Gastrocnemius medialis (tissue), 4 donors: ENCODE measurements around the gene WDR89. TPM values are rescaled to one million over a fixed set of nuclear protein-coding genes. Genes with fewer than 3 reads are reported as not detected.
"Not testable (repeated sequence)": the region's sequence is repeated elsewhere in the genome, so short reads cannot be mapped to it uniquely, and the experiment has no call there.

Experiments
- ATAC-seq, 2 donors: fragments of 150-250 bp; one replicate each; pipeline ENCODE4 v1.9.1; 2016
- DNase-seq, 2 donors: peaks; one replicate each; pipeline ENCODE4 v3.0.0-alpha.2; 2019
- H3K27ac ChIP-seq, 4 donors: fragments of 200-600 bp; sonication (generic); 1 replicate in 1 of 4; 2 replicates in 3 of 4; pipeline ENCODE4 v1.5.1; 2016 to 2018; ENCODE audit warnings: mild to moderate bottlenecking in 2 of 4, moderate library complexity in 1 of 4
- H3K27me3 ChIP-seq, 3 donors: fragments of 200-600 bp; sonication (generic) in 2 of 3; 1 replicate in 1 of 3; 2 replicates in 2 of 3; pipeline versions ENCODE4 v1.5.1 to v1.6.0; 2016 to 2019; ENCODE audit warnings: mild to moderate bottlenecking in 1 of 3, moderate library complexity in 1 of 3
- H3K36me3 ChIP-seq, 2 donors: fragments of 200-600 bp; sonication (generic) in 1 of 2; one replicate each; pipeline ENCODE4 v1.5.1; 2017 to 2018
- H3K4me1 ChIP-seq, 2 donors: fragments of 200-600 bp; sonication (generic) in 1 of 2; one replicate each; pipeline ENCODE4 v1.5.1; 2016 to 2017; ENCODE audit warnings: mild to moderate bottlenecking in 2 of 2
- H3K4me3 ChIP-seq, 4 donors: fragments of 200-600 bp; sonication (generic) in 3 of 4; 1 replicate in 1 of 4; 2 replicates in 3 of 4; pipeline ENCODE4 v1.5.1; 2016 to 2019; ENCODE audit warnings: mild to moderate bottlenecking in 2 of 4
- H3K9me3 ChIP-seq, 3 donors: fragments of 200-600 bp; sonication (generic) in 2 of 3; 1 replicate in 1 of 3; 2 replicates in 2 of 3; pipeline ENCODE4 v1.5.1; 2016 to 2019
- POLR2A ChIP-seq, 2 donors: fragments of 450-650 bp; IDR thresholded peaks; one replicate each; pipeline ENCODE4 v1.6.1; 2017; ENCODE audit warnings: antibody characterized with exemption in 2 of 2, mild to moderate bottlenecking in 2 of 2, moderate library complexity in 2 of 2
- in situ Hi-C, 4 donors: fragments of 200-750 bp; cut with MboI; loops; one replicate each; pipeline versions ENCODE4 v1.15.0 to v1.8.0; 2017; ENCODE audit warnings: low sequenced_read_pairs in 4 of 4
- intact Hi-C: fragments of 100-400 bp; cut with DNase I; formaldehyde crosslinking; loops from one replicate; pipeline ENCODE4 v1.15.1; 2023; ENCODE audit warnings: low total_unique reads
- total RNA-seq, 4 donors: library from RNA; depleted of rRNA; stranded (reverse); fragments of >200 nt; gene quantifications; one replicate each; pipeline versions ENCODE4 v1.1.0 to v1.2.3, GENCODE V29; 2016
- TF ChIP-seq, protein P1 (sequence below), 5 experiments: fragments of 450-650 bp in 3 of 5; fragments of 200-600 bp in 2 of 5; sonication (generic) in 2 of 5; IDR thresholded peaks in 4 of 5; conservative IDR thresholded peaks in 1 of 5; 1 replicate in 4 of 5; 2 replicates in 1 of 5; pipeline ENCODE4 v1.5.1; 2016 to 2019; ENCODE audit warnings: antibody characterized with exemption in 5 of 5, mild to moderate bottlenecking in 3 of 5, moderate library complexity in 3 of 5

WDR89 gene
- total RNA-seq, 4 donors from 2014 or later, result 3.5 to 6.2 (median 5.1) TPM

DNA sequence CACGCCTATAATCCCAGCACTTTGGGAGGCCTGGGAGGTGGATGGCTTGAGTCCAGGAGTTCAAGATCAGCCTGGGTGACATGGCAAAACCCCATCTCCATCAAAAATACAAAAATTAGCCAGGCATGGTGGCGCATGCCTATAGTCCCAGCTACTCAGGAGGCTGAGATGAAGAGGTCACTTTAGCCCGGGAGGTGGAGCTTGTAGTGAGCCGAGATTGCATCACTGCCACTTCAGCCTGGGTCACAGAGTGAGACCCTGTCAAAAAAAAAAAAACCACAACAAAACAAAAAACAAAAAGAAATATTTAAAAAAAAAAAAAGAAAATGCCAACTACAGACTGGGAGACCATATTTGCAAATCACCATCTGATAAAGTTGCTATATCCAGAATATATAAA is 17.5 kb downstream of the WDR89 start:
- in situ Hi-C loops, result no loop called here
- Histone ChIP-seq H3K27ac (no peak overlapping the region), H3K36me3 (no peaks in the 10 kb centered on the region), H3K4me1 (no peaks in the 10 kb centered on the region), H3K9me3 (no peaks in the 10 kb centered on the region), H3K27me3 (no peaks in the 10 kb centered on the region), H3K4me3 (no peak overlapping the region)
- intact Hi-C loops, result no loop called here
- DNase-seq, result no peak
- no peak for TF ChIP-seq POLR2A (IDR thresholded peaks at IDR 0.05)
- TF ChIP-seq, protein P1, sequence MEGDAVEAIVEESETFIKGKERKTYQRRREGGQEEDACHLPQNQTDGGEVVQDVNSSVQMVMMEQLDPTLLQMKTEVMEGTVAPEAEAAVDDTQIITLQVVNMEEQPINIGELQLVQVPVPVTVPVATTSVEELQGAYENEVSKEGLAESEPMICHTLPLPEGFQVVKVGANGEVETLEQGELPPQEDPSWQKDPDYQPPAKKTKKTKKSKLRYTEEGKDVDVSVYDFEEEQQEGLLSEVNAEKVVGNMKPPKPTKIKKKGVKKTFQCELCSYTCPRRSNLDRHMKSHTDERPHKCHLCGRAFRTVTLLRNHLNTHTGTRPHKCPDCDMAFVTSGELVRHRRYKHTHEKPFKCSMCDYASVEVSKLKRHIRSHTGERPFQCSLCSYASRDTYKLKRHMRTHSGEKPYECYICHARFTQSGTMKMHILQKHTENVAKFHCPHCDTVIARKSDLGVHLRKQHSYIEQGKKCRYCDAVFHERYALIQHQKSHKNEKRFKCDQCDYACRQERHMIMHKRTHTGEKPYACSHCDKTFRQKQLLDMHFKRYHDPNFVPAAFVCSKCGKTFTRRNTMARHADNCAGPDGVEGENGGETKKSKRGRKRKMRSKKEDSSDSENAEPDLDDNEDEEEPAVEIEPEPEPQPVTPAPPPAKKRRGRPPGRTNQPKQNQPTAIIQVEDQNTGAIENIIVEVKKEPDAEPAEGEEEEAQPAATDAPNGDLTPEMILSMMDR (IDR thresholded peaks at IDR 0.05 in 4 of 5, conservative IDR thresholded peaks at IDR 0.05 in 1 of 5), result no peak
- no peak for ATAC-seq

DNA sequence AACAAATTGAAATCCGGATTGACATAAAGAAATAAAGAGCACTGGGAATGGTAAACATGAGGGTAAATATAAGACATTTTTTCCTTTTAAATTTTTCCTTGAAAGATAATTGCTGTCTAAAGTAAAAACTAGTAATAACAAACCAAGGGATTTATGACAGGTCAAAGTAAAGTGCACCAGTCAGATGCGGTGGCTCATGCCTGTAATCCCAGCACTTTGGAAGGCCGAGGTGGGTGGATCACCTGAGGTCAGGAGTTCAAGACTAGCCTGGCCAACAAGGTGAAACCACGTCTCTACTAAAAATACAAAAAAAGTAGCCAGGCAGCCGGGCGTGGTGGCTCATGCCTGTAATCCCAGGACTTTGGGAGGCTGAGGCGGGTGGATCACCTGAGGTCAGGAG is 19.7 kb downstream of the WDR89 start:
- in situ Hi-C loops, intact Hi-C loops: not testable (repeated sequence)

DNA sequence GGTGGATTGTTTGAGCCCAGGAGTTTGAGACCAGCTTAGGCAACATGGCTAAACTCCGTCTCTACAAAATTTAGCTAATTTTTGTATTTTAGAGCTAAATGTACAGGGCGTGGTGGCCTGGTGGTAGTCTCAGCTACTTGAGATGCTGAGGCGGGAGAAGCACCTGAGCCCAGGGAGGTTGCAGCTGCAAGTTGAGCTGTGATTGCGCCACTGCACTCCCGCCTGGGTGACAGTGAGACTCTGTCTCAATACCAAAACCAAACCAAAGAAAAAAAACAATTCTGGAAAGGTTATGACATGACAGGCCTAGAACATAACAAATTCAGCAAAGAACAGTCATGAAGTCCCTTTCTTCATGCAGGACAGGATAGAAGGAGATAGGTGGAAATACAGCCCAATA is 25.7 kb downstream of the WDR89 start:
- intact Hi-C loops (no loop called here), in situ Hi-C loops (no loop called here)
- H3K4me1 ChIP-seq, result no peaks in the 10 kb centered on the region
- H3K36me3 ChIP-seq, result no peaks in the 10 kb centered on the region
- TF ChIP-seq, protein P1 (IDR thresholded peaks at IDR 0.05 in 4 of 5, conservative IDR thresholded peaks at IDR 0.05 in 1 of 5), result no peak
- no peak for TF ChIP-seq POLR2A (IDR thresholded peaks at IDR 0.05)
- no peaks in the 10 kb centered on the region for H3K27me3 ChIP-seq
- ATAC-seq (no peak), DNase-seq (no peak)
- H3K4me3 ChIP-seq, result no peak overlapping the region
- no peaks in the 10 kb centered on the region for H3K9me3 ChIP-seq
- H3K27ac ChIP-seq, result no peak overlapping the region

More for the DNA sequence above, 19.7 kb downstream of the WDR89 start:
- not testable (repeated sequence) for H3K27ac ChIP-seq, H3K4me1 ChIP-seq, ATAC-seq, H3K27me3 ChIP-seq, H3K4me3 ChIP-seq, H3K9me3 ChIP-seq, DNase-seq, H3K36me3 ChIP-seq

DNA sequence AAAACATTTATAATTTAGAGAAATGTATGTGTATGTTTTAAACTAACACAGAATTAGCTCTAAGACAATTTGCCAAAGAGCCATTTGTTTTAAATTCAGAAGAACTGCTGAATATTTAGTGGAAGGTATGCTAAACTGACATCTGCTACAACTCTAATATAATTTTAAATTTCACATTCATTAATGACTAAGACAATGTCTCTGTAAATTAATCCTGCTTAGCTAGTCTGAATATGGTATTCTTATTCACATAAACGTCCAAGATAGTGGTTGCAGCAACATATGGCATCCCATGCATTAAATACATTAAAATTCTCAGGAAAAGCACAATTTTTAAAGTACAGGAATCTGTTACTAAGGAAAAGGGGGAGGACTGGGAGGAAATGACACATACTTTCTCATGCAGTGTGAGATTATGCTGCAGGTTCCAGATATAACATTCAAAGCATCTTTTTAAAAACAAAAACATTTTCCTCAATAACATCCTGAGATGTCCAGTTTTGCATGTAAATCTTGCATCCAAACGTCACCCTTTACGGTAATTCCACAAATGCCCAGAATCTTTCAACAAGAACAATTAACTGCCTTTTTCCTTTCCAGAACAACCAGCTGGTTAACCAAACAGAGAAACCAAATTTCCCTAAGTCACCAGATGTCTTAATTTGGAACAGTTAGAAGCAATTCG is 26.9 kb downstream of the WDR89 start:
- no peaks in the 10 kb centered on the region for H3K27me3 ChIP-seq
- no peak for DNase-seq
- H3K4me1 ChIP-seq, result no peaks in the 10 kb centered on the region
- in situ Hi-C loops (no loop called here), intact Hi-C loops (no loop called here)
- no peaks in the 10 kb centered on the region for H3K9me3 ChIP-seq
- H3K27ac ChIP-seq, result no peak overlapping the region
- TF ChIP-seq, protein P1 (IDR thresholded peaks at IDR 0.05 in 4 of 5, conservative IDR thresholded peaks at IDR 0.05 in 1 of 5), result no peak
- no peak for TF ChIP-seq POLR2A (IDR thresholded peaks at IDR 0.05)
- no peak for ATAC-seq
- H3K36me3 ChIP-seq, result no peaks in the 10 kb centered on the region
- no peak overlapping the region for H3K4me3 ChIP-seq

DNA sequence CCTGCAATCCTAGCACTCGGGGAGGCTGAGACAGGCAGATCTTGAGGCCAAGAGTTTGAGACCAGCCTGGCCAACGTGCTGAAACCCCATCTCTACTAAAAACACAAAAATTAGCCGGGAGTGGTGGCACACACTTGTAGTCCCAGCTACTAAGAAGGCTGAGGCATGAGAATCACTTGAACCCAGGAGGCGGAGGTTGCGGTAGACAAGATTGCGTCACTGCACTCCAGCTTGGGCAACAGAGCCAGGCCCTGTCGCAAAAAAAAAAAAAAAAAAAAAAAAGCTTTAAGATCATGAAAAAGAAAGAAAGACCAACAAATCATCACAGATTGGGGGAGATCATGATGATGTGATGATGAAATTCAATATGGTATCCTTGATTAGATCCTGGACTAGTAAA is 30.6 kb downstream of the WDR89 start:
- in situ Hi-C loops, result no loop called here
- no peak for DNase-seq
- intact Hi-C loops, result no loop called here
- TF ChIP-seq POLR2A (IDR thresholded peaks at IDR 0.05), result no peak
- TF ChIP-seq, protein P1 (IDR thresholded peaks at IDR 0.05 in 4 of 5, conservative IDR thresholded peaks at IDR 0.05 in 1 of 5), result no peak
- Histone ChIP-seq H3K4me1 (no peaks in the 10 kb centered on the region), H3K9me3 (no peaks in the 10 kb centered on the region), H3K27me3 (no peaks in the 10 kb centered on the region), H3K4me3 (no peak overlapping the region), H3K27ac (no peak overlapping the region), H3K36me3 (no peaks in the 10 kb centered on the region)
- ATAC-seq, result no peak
